ENCODE data around the gene ARHGEF39.

ARHGEF39 gene

GRCh38 chr9:35618854-35619799 is 45.9 kb downstream of the ARHGEF39 start:
- no peak overlapping the region for H3K4me3 Mint-ChIP-seq
- no peaks in the 10 kb centered on the region for H3K36me3 Mint-ChIP-seq (ENCODE audit: low read depth)
- H3K27me3 Mint-ChIP-seq (ENCODE audit: low read depth, poor library complexity) = peaks cover 64% of the 10 kb centered on the region
- H3K4me1 Mint-ChIP-seq = peaks cover 23% of the 10 kb centered on the region
- H3K27ac Mint-ChIP-seq = no peak overlapping the region
- no peak for DNase-seq
- no peak for TF ChIP-seq CTCF (IDR thresholded peaks at IDR 0.05)
- no peaks in the 10 kb centered on the region for H3K9me3 Mint-ChIP-seq

GRCh38 chr9:35618325-35618727 is 46.7 kb downstream of the ARHGEF39 start, which contains the start of gene CD72:
CD72 (minus strand) TSS chr9:35618413; CDS start chr9:35618303, 110 bp downstream.
- no peak for TF ChIP-seq CTCF (IDR thresholded peaks at IDR 0.05)
- Mint-ChIP-seq H3K4me3 (peak within 1 kb of the TSS; percentile 77), H3K4me1 (peaks cover 23% of the 10 kb centered on the region), H3K27ac (no peak within 1 kb of the TSS), H3K36me3 (ENCODE audit: low read depth) (no peaks in the 10 kb centered on the region), H3K27me3 (ENCODE audit: low read depth, poor library complexity) (peaks cover 72% of the 10 kb centered on the region), H3K9me3 (no peaks in the 10 kb centered on the region)
- DNase-seq = no peak

- H3K4me1 Mint-ChIP-seq = peaks cover 23% of the 10 kb centered on the region
- DNase-seq = no peak
- H3K9me3 Mint-ChIP-seq = no peaks in the 10 kb centered on the region
- H3K27ac Mint-ChIP-seq = no peak overlapping the region
- H3K36me3 Mint-ChIP-seq (ENCODE audit: low read depth) = no peaks in the 10 kb centered on the region
- TF ChIP-seq CTCF (IDR thresholded peaks at IDR 0.05) = no peak
- peaks cover 80% of the 10 kb centered on the region for H3K27me3 Mint-ChIP-seq (ENCODE audit: low read depth, poor library complexity)
- H3K4me3 Mint-ChIP-seq = peak overlapping the region; percentile 77
Observed at GRCh38 chr9:35617548-35617947, 47.4 kb downstream of the ARHGEF39 start.

- H3K27ac Mint-ChIP-seq = no peak overlapping the region
- H3K9me3 Mint-ChIP-seq = no peaks in the 10 kb centered on the region
- peak; percentile 75 for DNase-seq
- peaks cover 84% of the 10 kb centered on the region for H3K27me3 Mint-ChIP-seq (ENCODE audit: low read depth, poor library complexity)
- no peaks in the 10 kb centered on the region for H3K36me3 Mint-ChIP-seq (ENCODE audit: low read depth)
- peak overlapping the region; percentile 77 for H3K4me3 Mint-ChIP-seq
- H3K4me1 Mint-ChIP-seq = peaks cover 23% of the 10 kb centered on the region
- TF ChIP-seq CTCF (IDR thresholded peaks at IDR 0.05) = no peak
Observed at GRCh38 chr9:35616681-35617459, 48.1 kb downstream of the ARHGEF39 start.

GRCh38 chr9:35615981-35616680 is 48.9 kb downstream of the ARHGEF39 start:
- DNase-seq = no peak
- peak overlapping the region; percentile 72 for H3K4me3 Mint-ChIP-seq
- H3K27ac Mint-ChIP-seq = no peak overlapping the region
- peaks cover 23% of the 10 kb centered on the region for H3K4me1 Mint-ChIP-seq
- TF ChIP-seq CTCF (IDR thresholded peaks at IDR 0.05) = no peak
- H3K27me3 Mint-ChIP-seq (ENCODE audit: low read depth, poor library complexity) = peaks cover 83% of the 10 kb centered on the region
- H3K36me3 Mint-ChIP-seq (ENCODE audit: low read depth) = no peaks in the 10 kb centered on the region
- H3K9me3 Mint-ChIP-seq = no peaks in the 10 kb centered on the region
